Ovary (tissue), 3 donors: Measurements from ENCODE around the gene PEX14.

Experiments used
- CTCF ChIP-seq, 3 donors: fragments of 450-650 bp in 2 of 3; fragments of 200-600 bp in 1 of 3; IDR thresholded peaks; one replicate each; pipeline versions ENCODE4 v1.5.1 to v1.8.0; 2016 to 2022; ENCODE audit warnings: antibody characterized with exemption in 3 of 3, mild to moderate bottlenecking in 1 of 3
- EP300 ChIP-seq: sonication (generic); formaldehyde crosslinking; IDR thresholded peaks from one replicate; pipeline ENCODE4 v1.6.1; 2017; ENCODE audit warnings: antibody characterized with exemption
- POLR2A ChIP-seq: fragments of 450-650 bp; IDR thresholded peaks from one replicate; pipeline ENCODE4 v1.6.1; 2017; ENCODE audit warnings: antibody characterized with exemption, mild to moderate bottlenecking, moderate library complexity
- donor health status: DM: no; HTN: no; CAD: no.

- TF ChIP-seq CTCF (IDR thresholded peaks at IDR 0.05) (no peak), POLR2A (no peak), EP300 (no peak)
These were observed 177.9 kb downstream of the PEX14 start for GRCh38 chr1:10652626-10653025.
